Activated CD4-positive, CD25-positive, alpha-beta regulatory T cell treated with anti-CD3 and anti-CD28 coated beads, Interleukin-2, amount 50 U/mL, for 16 hours (primary cell): ENCODE results near the gene TMPRSS4.
"Not testable (repeated sequence)": the region's sequence is repeated elsewhere in the genome, so short reads cannot be mapped to it uniquely, and the experiment has no call there.

Source experiments
- DNase-seq: peaks from one replicate; pipeline ENCODE4 v3.0.0-alpha.2; 2020; ENCODE audit warnings: low read depth, low spot score

Gene TMPRSS4

GRCh38 chr11:118055966-118056365, 20.9 kb upstream of the TMPRSS4 start:
- DNase-seq, result no peak

DNA sequence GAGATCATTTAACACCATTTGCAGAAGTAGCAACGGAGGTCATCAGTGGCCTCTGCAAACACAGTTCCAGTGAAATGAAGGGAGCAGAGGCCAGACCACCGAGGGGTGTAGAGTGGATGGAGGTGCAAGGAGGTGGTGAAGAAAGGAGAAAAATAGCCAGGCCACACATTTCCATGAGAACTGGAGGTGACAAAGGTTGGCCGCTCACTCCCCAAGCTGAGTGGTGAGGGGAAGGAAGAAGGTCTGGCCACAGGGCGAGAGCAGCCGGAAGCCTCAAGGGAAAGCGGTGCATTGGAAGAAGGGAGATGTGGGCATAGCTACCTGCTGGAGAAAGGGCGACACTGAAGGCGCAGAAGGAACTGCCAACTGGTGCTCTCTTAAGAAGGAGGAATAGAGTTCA, 20.1 kb upstream of the TMPRSS4 start:
- DNase-seq, result no peak

DNA sequence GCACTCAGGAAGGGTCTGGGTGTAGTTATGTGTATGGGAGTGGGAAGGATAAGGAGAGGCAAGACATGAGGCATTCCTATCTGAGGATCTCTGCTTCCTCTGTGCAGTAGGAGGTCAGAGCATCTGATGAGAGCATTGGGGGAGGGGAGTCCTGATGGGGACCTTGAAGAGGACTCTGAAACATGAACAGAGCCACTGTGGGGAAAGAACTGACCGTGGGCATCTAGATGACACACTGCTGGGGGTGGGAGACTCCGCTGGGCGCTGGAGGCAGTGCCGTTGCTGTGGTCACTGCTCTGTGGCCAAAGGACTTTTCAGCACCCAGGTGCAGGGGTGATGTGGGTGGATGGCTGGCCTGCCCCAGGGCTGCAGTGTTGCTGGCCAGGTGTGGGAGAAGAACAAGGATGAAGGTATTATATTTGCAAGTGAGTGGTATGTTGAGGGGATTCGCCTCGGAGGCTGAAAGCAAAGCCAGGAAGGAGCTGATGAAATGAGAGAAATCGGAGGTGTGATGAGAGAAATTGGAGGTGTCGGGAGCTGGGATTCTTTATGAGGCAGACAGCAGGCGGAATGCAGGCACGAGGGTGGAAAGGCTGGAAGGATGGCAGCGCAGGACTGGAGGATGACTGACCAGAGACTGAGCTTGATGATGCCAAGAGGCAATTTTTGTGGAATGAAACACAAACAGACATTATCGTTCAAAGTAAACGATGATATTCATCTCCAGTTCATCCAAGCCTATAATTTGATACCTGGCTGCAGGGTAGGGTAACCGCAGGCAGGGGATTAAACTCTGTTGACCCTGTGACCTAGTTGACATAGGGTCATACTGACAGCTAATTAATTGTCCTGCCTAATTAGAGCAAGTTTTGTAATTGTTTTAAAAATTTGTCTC, 19.4 kb upstream of the TMPRSS4 start:
- DNase-seq, result no peak

DNA sequence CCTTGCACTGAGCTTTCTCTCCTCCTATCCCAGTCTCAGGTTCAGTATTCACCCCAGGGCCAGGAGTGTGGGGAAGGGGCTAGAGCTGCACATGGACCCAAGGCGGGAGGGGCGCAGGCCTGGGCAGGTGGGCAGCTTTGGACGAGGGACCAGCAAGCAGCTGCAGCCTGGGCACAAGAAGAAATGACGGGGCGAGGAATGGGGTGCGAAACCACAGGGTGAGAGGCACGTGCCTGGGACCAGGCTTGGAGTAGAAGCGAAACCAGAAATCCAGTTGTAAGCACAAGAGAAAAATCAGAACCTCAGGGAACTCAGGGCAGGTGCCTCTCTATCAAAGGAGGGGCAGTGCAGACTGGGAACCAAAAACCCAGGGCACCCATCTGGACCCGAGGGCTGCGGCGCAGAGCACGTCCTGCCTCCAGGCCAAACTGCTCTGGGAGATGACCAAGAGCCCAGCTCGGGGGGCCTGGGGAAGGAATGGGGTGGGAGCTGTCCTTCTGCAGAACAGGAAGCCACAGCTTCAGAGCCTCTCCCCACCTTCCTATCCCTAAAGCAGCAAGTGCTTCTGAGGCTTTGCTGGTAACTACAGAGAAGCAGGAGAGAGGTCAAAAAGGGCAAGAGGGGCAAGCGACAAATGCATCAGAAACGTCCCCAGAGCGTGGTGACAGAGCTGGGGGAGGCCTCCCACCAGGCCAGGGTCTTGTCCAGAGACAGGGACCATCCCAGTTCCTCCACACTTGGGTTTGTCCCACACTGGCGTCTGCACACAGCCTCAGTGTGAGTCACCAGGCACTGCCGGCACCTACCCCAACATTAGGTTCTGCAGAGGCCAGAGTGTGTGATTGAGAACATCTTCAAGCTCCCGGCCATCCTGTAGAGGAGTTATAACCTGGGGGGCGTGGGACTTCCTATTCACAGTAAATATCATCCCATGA, 18.3 kb upstream of the TMPRSS4 start:
- no peak for DNase-seq

DNA sequence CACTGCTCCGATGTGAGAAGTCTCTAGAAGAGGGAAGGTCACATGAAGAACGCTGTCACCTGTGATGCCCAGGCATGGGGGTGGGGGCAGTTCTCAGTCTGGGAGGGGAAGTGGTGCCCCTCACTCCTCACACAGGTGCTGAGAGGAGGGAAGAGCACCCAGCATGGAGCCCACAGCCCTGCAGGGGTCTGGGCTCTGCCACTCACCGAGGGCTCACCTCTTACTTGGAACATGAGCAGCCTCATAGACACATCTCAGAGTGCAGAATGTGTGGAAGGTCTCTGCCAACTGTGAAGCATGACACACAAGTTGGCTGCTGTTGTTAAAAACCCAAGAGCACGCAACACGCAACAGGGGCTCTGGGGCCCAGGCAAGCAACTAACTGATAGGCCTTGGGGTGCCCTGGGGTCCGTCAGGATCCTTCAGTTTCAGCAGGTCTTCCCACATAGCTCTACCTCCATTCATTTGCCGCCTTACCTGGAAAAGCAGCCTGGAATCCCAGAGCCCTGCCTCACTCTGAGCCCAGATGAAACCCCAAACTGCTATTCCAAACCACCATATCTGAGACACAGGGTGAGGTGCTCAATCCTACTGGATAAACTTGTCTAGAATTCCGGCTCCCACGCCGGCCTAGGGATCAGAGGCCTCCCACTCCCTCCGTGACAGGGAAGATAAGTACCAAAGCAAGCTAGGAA, 17.5 kb upstream of the TMPRSS4 start:
- no peak for DNase-seq

GRCh38 chr11:118060081-118060661, 16.7 kb upstream of the TMPRSS4 start:
- no peak for DNase-seq

GRCh38 chr11:118060869-118061268, 16.0 kb upstream of the TMPRSS4 start:
- no peak for DNase-seq

DNA sequence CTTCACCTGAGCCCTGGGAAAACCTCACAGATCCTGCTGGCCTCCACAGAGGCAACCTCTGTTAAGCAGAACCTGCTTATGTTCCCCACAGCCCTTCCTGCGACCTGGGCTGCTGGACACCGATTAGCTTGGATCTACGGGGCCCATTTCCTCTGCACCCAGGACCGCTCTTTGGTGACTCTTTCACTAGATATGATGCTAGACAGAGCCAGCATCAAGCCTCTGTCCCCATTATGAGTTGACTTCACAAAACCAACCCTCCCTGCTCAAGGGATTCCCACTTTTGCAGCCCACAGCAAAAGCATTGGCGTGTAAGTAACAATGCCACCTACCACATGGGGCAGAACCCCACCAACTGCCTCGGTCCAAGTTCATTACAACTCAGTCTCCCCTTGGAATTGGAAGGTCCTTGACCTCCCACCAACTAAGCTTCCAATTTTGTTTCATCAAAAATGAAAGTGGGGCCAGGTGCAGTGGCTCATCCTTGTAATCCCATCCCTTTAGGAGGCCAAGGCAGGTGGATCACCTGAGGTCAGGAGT, 15.2 kb upstream of the TMPRSS4 start:
- no peak for DNase-seq

- not testable (repeated sequence) for DNase-seq
These were observed 14.7 kb upstream of the TMPRSS4 start for GRCh38 chr11:118062181-118062580.

GRCh38 chr11:118062631-118063030, 14.2 kb upstream of the TMPRSS4 start:
- DNase-seq, result not testable (repeated sequence)

GRCh38 chr11:118064956-118065355, 11.9 kb upstream of the TMPRSS4 start:
- no peak for DNase-seq

DNA sequence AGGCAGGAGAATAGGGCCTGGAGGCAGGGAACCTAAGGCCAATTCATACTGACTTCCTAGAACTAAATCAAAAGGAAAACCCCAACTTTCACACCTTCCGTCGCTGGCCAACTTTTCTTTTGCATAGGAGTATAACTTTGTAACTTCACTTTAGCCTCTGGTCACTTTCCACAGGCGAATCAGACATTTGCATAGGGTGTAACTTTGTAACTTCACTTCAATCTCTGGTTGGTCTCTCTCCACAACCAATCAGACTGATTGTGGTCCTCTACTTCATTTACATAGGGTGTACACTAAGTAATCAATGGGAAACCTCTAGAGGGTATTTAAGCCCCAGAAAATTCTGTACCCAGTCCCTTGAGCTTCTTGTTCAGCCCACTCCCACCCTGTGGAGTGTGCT, 11.5 kb upstream of the TMPRSS4 start:
- no peak for DNase-seq

DNA sequence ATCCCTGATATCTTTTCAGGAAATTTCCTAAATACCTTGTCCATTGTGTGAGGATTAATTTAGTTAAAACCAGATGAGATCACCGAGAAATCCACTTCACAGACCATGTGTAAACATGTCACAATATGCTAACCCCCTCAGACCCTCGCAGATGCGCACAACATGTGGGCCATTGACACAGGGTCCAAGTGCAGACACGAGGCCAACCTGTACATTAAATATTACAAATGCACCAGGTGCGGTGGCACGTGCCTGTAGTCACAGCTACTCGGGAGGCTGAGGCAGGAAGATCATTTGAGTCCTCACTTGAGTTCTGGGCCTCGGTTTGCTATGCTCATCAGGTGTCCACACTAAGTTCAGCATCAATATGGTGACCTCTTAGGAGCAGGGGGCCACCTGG, 9.9 kb upstream of the TMPRSS4 start:
- no peak for DNase-seq

- no peak for DNase-seq
These were observed 8.5 kb upstream of the TMPRSS4 start for GRCh38 chr11:118068206-118068944.

DNA sequence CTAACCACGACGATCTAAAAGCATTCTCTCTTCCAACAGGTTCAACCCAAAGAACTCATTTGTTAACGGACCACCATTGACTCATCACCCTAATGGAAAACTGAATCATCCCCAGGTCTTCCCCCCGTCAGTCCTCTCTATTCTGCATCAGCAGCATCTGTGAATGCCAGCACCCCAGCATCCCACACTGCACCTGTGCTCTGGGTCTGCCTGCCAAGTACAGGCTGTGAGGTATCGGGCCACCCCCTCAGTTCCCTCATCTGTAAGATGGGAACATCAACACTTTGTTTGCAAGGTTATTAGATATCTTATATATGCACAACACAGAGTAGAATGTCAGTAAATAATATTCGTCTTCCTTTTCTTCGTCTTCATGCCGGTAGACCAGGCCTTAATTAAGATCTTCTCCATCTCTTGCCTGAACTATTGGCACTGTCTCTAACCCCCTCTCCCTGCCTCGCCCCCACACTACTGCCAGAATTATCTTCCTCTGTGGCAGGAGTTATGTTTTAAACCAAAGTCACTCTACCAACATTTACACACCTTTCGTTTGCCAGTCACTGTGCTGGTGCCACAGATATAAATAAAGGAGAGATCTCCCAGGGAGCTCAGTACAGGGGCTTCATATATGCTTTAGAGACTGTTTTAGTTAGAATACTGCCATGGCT, 7.8 kb upstream of the TMPRSS4 start:
- DNase-seq, result no peak

GRCh38 chr11:118071416-118072030, 5.4 kb upstream of the TMPRSS4 start:
- no peak for DNase-seq

- DNase-seq, result no peak
These were observed 3.3 kb upstream of the TMPRSS4 start for GRCh38 chr11:118073554-118073953.

DNA sequence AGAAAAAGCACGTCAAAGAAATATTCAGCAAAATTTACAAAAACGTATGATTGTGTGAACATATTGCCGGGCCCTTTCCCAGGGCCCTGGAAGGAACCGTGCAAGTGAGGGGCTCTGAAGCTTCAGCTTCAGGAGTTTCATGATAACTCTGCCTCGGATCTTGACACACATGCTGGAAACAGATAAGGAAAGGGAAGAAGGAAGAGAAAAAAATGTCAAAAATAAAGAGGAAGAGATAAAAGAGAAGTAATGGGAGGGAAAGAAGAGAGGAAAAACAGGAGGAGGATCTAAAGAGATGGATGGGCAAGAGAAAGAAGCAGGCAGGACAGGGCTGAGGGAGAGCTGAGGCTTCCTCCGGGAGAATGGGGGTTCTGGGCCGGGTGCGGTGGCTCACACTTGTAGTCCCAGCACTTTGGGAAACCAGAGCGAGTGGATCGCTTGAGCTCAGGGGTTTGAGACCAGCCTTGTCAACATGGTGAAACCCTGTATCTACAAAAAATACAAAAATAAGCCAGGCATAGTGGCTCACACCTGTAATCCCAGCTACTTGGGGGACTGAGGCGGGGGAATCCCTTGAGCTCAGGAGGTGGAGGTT, 2.7 kb upstream of the TMPRSS4 start:
- no peak for DNase-seq

DNA sequence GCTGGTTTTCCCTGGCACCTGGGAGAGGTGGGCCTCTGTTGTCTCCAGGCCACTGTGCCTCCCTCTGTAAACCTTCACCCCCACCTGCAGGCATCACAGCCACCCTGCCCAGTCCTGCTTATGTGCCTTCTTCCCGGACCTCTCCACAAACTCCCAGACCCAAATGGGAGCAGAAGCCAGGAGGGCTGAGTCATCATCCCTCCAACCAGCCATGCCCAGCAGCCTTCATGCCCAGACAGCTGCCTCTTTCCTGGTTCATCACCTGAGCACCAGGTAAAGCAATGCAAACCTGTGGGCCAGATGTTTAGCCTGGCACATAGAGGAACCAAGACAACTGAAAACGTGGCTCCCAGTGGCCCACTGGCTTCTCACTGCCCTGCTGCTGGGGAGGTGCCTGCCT, 2.1 kb upstream of the TMPRSS4 start:
- DNase-seq, result no peak
